ENCODE measurements around the gene DAZ2. TPM values are rescaled to one million over a fixed set of nuclear protein-coding genes. Genes with fewer than 3 reads are reported as not detected.
"Not testable (repeated sequence)": the region's sequence is repeated elsewhere in the genome, so short reads cannot be mapped to it uniquely, and the experiment has no call there.

Gene DAZ2
- total and polyA plus RNA-seq, 2 donors (not counting 3 experiments of a cell fraction or from before 2014, with no cell fraction given): not detected

- BruUV-seq (replicated peaks); dilution Hi-C loops (cut with MboI; ENCODE audit: extremely low pct_ligation_motif_present, low sequenced_read_pairs): not testable (repeated sequence)
Measured at GRCh38 chrY:23209802-23210495, 9.4 kb upstream of the DAZ2 start.

GRCh38 chrY:23210681-23211080, 8.7 kb upstream of the DAZ2 start:
- FAIRE-seq; dilution Hi-C loops (cut with MboI; ENCODE audit: extremely low pct_ligation_motif_present, low sequenced_read_pairs); CTCF ChIA-PET: not testable (repeated sequence)

More at GRCh38 chrY:23209802-23210495, 9.4 kb upstream of the DAZ2 start:
- H3K9me3 ChIP-seq (replicated peaks; ENCODE audit: control insufficient read depth, insufficient read depth, low read length); DNase-seq (ENCODE audit: low read depth, low spot score); H3K27me3 ChIP-seq (ENCODE audit: control insufficient read depth in 2 of 2, insufficient read depth in 2 of 2, low read length in 2 of 2); H3K4me2 ChIP-seq (ENCODE audit: insufficient read depth, low read length); H2AFZ ChIP-seq (ENCODE audit: low read depth, low read length); H3K9me1 ChIP-seq (replicated peaks; ENCODE audit: control insufficient read depth, extremely low read depth, insufficient read depth, low read length); H3K79me2 ChIP-seq (ENCODE audit: control insufficient read depth, insufficient read depth, low read length); H3K36me3 ChIP-seq (ENCODE audit: control insufficient read depth in 2 of 2, extremely low read depth in 1 of 2, insufficient read depth in 2 of 2, low read length in 2 of 2); H3K4me3 ChIP-seq (replicated peaks in 1 of 3; ENCODE audit: insufficient read depth in 1 of 3, low read depth in 1 of 3, low read length in 3 of 3); H3K27ac ChIP-seq (ENCODE audit: insufficient read depth, low read depth, low read length); CTCF ChIA-PET; intact Hi-C loops (cut with micrococcal nuclease); FAIRE-seq; POLR2A ChIA-PET; H3K4me1 ChIP-seq (ENCODE audit: control insufficient read depth, extremely low read depth, insufficient read depth, low read length); H4K20me1 ChIP-seq (replicated peaks; ENCODE audit: control insufficient read depth, extremely low read depth, insufficient read depth, low read length); H3K9ac ChIP-seq (replicated peaks; ENCODE audit: extremely low read depth, insufficient read depth, low read length): not testable (repeated sequence)

More at GRCh38 chrY:23210681-23211080, 8.7 kb upstream of the DAZ2 start:
- H3K4me2 ChIP-seq (ENCODE audit: insufficient read depth, low read length); DNase-seq (ENCODE audit: low read depth, low spot score); H3K79me2 ChIP-seq (ENCODE audit: control insufficient read depth, insufficient read depth, low read length); H3K27ac ChIP-seq (ENCODE audit: insufficient read depth, low read depth, low read length); H3K27me3 ChIP-seq (ENCODE audit: control insufficient read depth in 2 of 2, insufficient read depth in 2 of 2, low read length in 2 of 2); BruUV-seq (replicated peaks); H3K36me3 ChIP-seq (ENCODE audit: control insufficient read depth in 2 of 2, extremely low read depth in 1 of 2, insufficient read depth in 2 of 2, low read length in 2 of 2); H3K4me3 ChIP-seq (replicated peaks in 1 of 3; ENCODE audit: insufficient read depth in 1 of 3, low read depth in 1 of 3, low read length in 3 of 3); H3K9me1 ChIP-seq (replicated peaks; ENCODE audit: control insufficient read depth, extremely low read depth, insufficient read depth, low read length); H4K20me1 ChIP-seq (replicated peaks; ENCODE audit: control insufficient read depth, extremely low read depth, insufficient read depth, low read length); H3K9me3 ChIP-seq (replicated peaks; ENCODE audit: control insufficient read depth, insufficient read depth, low read length); H3K4me1 ChIP-seq (ENCODE audit: control insufficient read depth, extremely low read depth, insufficient read depth, low read length); H3K9ac ChIP-seq (replicated peaks; ENCODE audit: extremely low read depth, insufficient read depth, low read length); H2AFZ ChIP-seq (ENCODE audit: low read depth, low read length); POLR2A ChIA-PET; intact Hi-C loops (cut with micrococcal nuclease): not testable (repeated sequence)

Other genes starting within 250 kb of the DAZ2 start
- not detected in 2 replicates for gene BPY2, start 235.3 kb upstream of the DAZ2 start, total RNA-seq
- not detected in 2 replicates for gene BPY2, start 235.3 kb upstream of the DAZ2 start, polyA plus RNA-seq
- gene DAZ1, start 20.5 kb upstream of the DAZ2 start, total RNA-seq: not detected in 2 replicates
- gene DAZ1, start 20.5 kb upstream of the DAZ2 start, polyA plus RNA-seq: not detected in 2 replicates